HG03064 (cell line): Measurements from ENCODE around the gene ID4.

Experiments used
- ATAC-seq: cut with Tn5 transposase; IDR thresholded peaks from one replicate; pipeline ENCODE4 v1.9.1; 2021; ENCODE audit warnings: low read depth; ENCODE audit not compliant: unreplicated experiment

The ID4 gene, protein sequence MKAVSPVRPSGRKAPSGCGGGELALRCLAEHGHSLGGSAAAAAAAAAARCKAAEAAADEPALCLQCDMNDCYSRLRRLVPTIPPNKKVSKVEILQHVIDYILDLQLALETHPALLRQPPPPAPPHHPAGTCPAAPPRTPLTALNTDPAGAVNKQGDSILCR

DNA sequence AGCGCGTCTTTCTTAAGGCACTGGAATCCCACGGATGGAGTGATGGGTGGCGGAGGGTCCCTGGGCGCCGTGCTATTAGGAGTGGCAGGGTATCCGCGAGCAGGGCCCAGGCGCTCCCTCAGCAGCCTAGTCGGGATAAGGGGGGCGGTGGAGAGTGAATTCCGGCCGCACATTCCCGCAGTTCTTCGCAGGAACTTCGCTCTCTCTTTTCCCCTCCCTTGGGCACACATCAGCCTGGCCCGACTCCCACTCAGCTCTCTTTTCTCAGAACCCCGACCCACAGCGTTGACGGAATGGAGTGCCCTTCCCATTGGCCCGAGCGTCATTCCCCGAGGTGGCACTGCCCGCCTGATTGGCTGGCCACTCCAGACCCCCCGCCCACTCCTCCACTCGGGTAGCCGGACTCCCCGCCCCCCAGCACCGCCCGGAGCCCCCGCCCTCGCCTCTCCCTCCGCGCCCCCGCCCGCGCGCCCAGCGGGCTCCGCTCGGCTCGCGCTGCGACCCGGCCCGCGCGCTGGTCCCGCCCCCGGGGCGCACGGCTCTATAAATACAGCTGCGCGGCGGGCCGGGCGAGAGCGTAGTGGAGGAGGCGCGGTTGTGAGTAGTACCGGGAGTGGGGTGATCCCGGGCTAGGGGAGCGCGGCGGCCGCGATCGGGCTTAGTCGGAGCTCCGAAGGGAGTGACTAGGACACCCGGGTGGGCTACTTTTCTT lies at the start of gene ID4:
TSS of gene ID4 (plus strand) at position 572 of the 712 bp plus-strand sequence. CDS start 385 bp downstream, outside the sequence.
- ATAC-seq: no peak

DNA sequence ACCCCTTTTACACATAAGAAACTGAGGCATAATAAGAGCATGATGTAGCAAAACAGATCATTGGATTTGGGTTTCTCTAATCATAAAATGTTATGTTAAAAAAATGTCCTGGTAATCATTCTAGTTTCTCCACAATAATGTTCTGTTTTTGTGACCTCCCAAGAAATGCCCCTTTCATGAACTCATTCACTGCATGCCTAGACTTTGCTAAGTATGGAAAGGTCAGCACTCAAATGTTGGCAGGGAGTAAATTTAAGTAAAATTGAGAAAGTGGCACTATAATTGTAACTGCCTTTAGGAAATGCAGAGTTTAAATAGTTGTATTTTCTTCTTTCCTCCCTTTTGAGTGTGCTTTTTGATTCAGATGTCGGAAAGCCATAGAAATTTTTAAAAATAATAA lies 48.5 kb upstream of the ID4 start:
- ATAC-seq: no peak

DNA sequence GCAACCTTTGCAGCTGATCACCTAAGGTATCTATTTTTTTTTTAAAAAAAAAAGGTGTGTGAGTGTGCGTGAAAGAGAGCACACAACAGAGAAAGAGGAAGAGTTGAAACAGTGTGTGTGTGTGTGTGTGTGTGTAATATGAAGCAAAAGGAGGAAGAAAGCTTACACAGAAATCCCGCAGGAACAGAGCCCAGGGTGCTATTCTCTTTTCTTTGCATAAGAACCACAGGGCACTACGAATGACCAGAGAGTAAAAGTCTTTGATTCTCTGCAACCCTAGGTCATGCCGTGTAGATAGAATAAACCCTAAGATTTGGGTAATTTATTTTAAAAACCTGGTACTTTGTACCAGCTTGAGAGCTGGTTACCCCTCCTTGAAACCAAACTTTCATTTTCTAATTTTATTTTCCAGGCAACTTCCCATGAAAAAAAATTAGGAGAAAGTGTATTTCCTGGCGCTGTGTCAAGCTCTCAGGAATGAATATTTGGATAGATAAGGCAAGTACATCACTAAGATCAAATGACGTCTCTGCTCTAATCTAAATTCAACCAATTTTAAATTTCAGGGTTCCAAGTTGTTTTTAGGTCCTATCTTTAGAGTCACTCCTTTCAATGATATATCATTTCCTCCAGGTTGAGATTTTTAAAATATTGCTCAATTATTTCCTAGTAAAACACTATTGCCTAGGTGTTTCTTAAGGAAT lies 47.9 kb upstream of the ID4 start:
- ATAC-seq: no peak

DNA sequence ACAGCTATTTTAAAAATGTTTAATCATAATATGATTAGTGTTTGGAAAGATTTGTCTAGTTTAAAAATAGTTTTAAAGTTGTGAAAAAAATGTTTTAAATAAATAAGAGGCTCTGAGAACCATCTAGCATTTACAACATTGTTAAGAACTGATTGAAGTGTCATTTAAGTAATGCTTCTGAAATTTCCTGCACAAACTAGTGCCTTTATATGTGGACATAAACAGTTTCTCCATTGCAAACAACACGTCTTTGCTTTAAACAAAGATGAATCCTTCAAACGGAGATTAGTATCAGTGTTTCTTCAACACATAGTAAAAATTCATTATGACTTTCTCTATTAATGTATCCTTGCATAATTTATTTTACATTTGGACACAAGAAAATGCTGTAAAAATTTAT lies 45.9 kb upstream of the ID4 start:
- ATAC-seq: no peak

DNA sequence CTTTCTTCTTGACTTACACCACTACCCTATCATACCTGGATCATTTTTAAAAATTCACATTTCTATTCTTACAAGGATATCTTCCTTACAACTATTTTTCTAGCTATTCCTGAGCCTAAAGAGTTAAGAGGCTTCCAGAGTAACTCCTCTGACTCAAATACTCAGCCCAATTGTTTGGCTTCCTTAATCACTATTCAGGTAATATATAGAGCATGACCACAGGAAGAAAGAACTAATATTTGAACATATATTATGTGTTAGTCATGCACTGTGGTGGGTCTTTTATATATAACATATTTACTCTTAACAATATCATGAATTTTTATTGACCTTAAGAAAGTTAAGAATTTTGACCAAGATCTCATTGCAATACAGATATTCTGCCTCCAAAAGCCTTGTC lies 42.0 kb upstream of the ID4 start:
- no peak for ATAC-seq

DNA sequence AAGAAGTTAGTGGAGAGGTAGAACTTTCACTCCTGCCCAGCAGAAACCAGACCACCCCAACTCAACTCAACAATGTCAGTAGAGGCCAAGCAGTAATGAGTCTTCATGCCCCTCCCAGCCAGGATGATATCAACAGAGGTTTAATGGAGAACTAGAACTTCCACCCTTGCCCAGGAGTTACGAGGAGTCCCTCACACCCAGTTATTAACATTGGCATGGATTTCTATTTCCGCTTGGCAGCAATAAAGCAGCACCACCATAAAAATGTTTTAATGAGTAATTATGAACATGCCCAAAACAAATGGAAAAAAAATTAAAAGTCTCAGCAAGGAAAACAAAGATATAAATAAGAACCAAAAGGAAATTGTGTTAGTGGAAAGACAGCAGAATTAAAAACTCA lies 40.7 kb upstream of the ID4 start:
- ATAC-seq: no peak

DNA sequence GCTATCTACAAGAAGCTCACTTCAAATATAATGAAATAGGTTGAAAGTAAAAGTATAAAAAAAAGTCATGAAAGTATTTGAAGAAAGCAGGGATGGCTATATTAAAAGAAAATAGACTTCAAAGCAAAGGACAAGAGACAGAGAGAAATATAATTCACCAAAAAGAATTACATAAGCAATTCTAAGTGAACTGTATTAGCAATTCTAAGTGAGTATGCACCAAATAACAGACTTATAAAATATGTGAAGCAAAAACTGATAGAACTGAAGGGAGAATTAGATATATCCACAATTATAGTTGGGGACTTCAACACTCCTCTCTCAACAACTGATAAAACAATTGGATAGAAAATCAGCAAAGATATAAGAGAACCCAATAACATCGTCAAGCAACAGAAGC lies 38.8 kb upstream of the ID4 start:
- no peak for ATAC-seq

DNA sequence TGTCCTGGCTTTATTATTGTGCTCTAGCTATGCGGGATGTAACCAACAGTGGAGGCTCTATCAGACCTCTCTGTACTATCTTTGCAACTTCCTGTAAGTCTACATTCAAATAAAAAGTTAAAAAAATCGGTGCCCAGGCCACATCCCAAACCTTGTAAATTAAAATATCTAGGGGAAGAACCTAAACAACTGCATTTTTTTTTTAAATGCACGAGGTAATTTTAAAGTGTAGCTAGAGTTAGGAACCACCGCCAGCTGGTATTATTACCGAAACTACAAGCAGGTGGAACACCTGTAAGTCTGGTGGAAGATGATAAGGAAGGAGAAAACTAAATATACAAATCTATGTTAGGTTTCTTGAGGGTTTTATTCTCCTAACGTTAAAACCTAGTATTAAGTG lies 34.5 kb upstream of the ID4 start:
- no peak for ATAC-seq

DNA sequence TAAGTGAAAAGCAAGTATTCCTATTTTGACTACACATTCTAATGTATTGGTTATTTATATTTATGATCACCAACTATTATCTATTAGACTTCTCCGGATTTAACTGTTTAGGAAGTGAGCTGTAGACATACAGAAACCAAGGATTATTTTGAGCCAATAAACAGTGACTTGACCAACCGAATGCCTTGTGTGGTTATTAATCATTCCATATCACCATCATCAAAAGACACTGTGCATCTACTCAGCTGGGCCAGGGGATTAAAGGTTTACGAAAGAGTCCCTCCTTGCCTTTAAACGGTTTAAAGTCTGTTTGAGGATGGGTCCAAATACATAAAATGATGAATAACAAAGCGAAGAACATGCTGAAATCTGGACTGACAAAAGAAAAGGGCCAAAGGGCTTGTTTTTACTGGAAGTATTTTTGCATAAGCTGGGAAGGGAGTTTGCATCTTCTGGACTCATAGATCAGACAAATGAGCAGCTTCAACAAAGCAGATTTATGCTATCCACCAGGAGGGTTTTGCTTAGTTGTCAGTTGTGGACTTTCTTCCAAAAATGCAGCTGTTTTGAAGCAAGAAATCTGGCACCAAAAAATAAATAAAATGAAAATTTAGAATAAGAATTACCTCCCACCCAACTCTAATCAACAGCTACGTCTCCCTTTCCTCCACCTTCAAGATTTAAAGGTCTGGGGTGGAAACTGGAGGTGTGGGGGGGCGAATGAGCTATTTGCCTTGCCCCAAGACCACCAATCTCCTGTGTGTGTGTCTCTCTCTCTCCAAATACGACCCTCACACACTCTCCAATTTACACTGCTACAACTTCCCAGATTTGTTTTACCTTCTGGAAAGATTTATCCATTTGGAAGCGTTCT lies 33.6 kb upstream of the ID4 start:
- no peak for ATAC-seq

DNA sequence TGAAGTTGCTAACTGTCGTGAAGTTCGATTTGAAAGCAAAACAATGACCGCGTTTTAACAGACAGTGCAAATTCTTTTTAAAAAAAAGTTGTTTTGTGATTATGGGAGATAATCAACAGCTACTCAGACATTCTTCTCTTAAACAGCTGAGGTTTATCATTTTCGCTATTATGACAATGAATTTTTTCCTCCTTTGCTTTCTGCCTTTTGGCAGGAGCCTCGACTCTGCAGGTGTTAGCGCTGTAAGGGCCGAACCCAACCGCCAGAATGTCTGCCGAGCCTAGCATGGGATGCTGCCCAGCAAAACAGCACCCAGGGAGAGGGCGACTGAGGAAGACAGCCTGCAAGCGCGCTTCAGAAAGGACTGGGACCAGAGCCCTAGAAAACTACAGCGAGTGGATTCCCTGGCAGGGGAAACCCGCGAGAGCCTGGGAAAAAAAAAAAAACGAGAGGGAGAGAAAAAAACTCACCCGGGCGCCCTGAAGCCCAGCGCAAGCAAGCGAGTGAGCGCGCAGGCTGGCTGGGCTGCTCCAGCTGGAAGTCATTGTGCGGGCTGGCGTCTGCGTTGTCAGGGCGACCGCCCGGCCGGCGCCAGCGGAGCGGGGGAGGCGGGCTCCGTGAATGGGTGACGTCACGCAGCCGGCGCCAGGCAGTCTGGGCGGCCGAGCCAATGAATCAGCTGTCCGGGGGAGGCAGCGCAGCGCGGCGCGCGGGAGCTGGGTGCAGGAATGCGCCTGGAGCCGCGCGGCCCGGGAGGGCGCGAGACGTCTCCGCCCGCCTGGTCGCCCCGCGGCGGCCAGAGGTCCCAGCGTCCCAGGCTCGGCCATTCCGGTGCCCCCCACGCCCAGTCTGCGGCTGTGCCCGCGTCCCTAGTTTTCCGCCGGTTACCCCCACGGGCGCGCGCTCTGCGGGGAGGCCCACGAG lies 32.7 kb upstream of the ID4 start:
- ATAC-seq: peak; percentile 96

DNA sequence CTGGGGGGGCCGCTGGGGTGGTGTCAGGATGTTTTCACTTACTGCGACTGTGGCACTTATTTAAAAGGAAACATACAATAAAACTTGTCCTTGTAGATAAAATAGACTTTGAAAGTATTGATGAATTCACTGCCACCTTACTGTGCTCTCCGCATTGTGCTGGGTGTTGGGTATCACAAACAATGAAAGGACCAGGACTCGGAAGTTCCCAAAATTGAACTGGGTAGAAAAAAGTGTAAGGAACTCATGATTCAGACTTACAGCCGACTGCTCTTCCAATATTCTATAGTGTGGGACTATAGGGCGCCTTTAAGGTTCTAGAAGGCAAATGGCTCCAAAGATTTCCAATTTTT lies 32.1 kb upstream of the ID4 start:
- peak; percentile 11 for ATAC-seq

DNA sequence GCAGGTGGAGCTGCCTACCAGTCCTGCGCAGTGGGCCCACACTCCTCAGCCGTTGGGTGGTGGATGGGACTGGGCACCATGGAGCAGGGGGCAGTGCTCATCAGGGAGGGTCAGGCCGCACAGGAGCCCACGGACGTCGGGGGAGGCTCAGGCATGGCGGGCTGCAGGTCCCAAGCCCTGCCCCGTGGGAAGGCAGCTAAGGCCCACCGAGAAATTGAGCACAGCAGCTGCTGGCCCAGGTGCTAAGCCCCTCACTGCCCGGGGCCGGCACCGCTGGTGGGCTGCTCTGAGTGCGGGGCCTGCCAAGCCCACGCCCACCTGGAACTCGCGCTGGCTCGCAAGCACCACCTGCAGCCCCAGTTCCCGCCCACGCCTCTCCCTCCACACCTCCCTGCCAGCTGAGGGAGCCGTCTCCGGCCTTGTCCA lies 30.2 kb upstream of the ID4 start:
- no peak for ATAC-seq

DNA sequence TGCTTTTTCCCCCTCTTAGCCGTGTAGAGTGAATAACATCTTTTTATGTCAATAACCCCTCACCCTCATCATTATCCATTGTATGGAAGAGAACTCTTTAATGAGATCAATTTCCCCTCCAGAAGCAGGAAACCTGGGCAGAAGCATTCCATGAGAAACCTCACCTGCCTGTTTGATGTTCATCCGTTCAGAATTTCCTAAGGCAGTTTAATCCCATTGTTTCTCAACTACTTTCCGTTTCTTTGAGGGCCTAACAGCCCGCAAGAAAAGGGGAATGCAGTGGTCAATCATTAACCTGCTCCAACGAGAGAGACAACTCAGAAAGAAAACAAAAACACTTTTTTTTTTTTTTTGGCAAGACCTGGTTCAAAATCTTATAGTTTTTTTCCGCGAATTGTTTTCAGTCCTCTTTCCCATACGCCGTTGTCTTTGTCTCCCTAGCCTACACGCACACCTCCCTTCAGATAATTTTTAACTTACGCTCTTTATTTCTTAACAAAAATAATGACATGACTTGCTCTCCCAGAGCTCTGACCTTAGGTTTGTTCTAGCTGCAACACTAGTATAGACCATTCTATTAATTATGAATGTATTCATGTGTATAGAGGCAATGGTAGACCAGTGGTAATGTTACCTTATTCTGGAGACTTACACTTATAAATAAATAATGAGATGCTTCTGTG lies 25.6 kb upstream of the ID4 start:
- ATAC-seq: no peak

DNA sequence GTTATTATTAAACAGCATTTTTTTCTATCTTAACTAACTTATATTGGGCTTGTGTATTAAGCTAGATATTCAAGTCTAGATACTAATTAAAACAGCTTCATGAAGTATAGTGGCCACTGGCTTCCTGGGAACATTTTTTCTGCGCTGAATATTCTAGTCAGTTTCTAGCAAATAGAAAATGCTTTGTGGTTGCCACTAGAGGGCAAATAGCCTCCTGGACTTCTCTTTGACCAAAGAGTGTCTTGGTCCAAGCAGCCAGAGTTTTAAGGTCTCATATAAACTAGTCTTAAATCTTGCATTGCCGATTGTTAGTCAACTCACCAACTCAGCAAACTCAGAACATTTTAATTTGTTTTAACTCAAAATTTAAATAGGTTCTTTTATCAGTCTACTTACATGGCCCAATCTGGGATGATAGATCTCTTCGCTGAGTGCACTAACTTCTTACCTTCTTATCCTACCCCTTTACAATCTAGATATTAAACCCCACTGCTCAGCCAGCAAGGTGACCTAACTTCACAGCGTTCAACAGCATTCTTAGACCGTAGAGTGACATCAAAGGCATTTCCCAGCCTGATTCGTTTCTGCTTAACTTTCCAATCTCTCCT lies 24.6 kb upstream of the ID4 start:
- ATAC-seq: no peak

DNA sequence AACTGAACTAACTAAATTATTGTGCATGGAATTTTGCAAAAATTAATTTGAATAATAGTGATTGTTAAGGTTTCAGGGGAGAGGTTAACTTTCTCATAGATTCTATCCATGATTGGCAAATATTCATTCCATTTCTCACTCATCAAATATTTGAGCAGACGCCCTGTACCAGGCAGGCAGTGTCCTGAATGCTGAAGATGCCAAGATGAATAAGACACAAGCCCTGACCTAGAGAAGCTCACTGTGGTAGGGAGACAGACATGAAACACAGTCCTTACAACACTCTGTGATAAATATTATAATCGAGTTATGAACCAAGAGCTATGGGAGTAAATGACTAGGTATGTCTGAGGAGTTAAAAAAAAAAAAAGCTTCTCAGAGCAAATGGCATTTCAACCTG lies 18.4 kb upstream of the ID4 start:
- ATAC-seq: no peak

DNA sequence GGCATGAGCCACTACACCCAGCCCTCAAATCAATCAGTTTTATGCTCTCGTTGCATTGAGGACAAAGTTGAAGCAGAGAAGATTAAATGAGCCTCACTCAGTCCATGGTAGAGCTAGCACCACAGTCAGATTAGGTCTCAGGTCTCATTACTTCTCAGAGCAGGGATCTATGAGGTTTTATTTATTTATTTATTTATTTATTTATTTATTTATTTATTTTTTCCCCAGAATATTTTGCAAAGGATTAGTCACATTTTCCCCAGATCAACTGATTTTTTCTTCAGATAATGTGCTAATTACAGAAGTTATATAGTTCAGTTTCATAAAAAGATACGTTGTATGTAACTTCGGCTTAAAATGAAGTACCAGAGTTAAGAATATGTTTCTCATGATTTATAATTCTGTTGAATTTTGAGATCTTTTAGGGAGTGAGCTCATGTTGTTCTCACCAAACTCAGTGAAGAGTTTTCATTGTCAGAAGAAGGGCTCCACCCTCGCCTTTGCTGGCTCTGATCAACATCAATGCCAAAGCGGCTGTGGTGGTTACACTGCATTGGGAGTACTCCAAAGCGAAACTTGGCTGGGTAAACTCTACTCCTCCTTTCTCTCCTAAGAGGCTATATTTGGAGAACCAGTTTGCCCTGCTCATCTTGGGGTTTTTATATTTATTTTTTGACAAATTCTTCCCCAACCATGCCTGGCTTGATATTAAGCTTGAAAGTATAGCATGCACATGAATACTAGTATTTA lies 12.9 kb upstream of the ID4 start:
- no peak for ATAC-seq

DNA sequence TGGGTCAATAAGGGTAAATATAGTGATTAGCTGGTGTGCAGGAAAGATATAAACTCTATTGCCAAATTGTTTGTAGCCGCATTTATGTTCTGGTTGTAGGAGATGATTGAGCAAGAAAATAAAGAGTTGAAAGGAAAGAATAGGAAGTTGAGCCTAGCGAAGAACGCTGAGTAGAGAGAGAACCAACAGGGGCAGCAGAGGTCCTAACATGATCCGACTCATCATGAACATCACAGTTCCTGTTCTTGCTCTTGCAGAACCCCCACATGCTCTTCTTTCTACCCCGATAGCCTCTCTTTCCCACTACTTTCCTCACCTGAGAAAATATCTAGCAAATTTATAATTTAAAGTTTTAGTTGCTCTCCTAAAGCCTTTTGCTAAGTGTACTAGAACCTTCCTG lies 9.9 kb upstream of the ID4 start:
- no peak for ATAC-seq

DNA sequence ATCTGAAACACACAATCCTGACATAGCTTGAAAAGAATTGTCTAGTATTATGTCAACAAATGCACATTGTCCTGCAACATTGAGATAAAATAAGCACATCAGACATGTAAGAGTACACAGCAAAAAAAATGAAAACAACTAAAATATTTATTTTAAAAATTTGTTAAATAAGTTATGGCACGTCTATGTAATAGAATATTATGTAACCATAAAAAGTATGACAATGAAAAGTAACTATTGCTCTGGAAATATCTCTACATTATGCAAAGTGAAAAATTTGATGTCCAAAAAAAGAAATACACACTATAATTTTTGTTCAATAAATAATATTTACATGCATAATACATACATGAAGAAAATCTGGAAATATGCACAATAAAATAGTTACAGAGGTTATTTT lies 9.3 kb upstream of the ID4 start:
- ATAC-seq: no peak
